Mesodermal cell (in vitro differentiated cells): ENCODE results near the gene EPHB2.
"Not testable (repeated sequence)": the region's sequence is repeated elsewhere in the genome, so short reads cannot be mapped to it uniquely, and the experiment has no call there.

Experiments
- H3K27ac ChIP-seq: 2 replicates; pipeline ENCODE4 v1.7.0; 2013; ENCODE audit warnings: mild to moderate bottlenecking, low read depth, low read length, moderate library complexity; ENCODE audit not compliant: severe bottlenecking
- H3K36me3 ChIP-seq: 2 replicates; pipeline ENCODE4 v1.7.1; 2013; ENCODE audit warnings: mild to moderate bottlenecking, low read length, moderate library complexity; ENCODE audit not compliant: control insufficient read depth, insufficient read depth
- H3K4me1 ChIP-seq: one replicate; pipeline ENCODE4 v1.7.1; 2013; ENCODE audit warnings: mild to moderate bottlenecking, low read length; ENCODE audit not compliant: insufficient read depth, control insufficient read depth, poor library complexity, severe bottlenecking
- H3K4me3 ChIP-seq: 2 replicates; pipeline ENCODE4 v1.7.0; 2013; ENCODE audit warnings: low read length, control low read depth, mild to moderate bottlenecking; ENCODE audit not compliant: insufficient read depth, poor library complexity, severe bottlenecking; ENCODE audit errors: extremely low read depth
- H3K9me3 ChIP-seq: 2 replicates; pipeline ENCODE4 v1.7.1; 2013; ENCODE audit warnings: mild to moderate bottlenecking, low read length, moderate library complexity; ENCODE audit not compliant: control insufficient read depth
- WGBS, 2 experiments: methylation state at CpG; one replicate each; pipeline ENCODE4 v1.1.5; 2013; ENCODE audit warnings: missing lambda C conversion rate in 2 of 2; ENCODE audit not compliant: insufficient coverage in 2 of 2; 5-methylcytosine and 5-hydroxymethylcytosine counted together

The EPHB2 gene

DNA sequence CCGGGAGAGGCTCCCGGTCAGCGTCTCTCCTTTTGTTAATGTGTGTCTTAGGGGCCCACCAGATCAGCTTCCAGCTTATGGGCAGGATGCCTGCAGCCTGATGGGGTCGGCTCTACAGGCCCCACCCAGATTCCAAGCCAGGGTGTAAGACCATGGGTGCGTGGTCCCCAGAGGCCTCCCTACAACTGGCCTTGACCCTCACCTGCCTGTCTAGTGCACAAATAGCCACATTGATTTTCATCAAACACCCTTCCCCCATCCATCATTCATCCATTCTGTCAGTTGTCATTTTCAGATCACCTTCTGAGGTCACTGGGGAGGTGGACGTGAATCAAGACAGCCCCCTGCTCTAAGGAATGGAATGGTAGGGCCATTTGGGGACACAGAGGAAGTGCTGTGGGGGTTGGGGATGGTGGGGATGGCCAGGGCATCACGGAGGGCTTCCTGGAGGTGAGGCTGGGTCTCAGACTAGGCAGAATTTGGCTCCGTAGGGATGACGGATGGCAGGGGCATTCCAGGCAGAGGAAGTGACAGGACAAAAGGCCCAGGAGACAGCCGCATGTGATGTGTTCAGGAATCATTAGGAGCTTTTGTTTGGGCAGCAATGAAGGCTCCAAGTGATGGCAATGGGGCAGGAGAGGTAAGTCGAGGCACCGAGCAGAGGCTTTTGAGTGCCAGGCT lies 118.8 kb downstream of the EPHB2 start:
- H3K9me3 ChIP-seq, result no peaks in the 10 kb centered on the region
- 65 to 74% methylated on average over 9 to 10 of the region's 12 CpGs for WGBS, 2 experiments
- H3K36me3 ChIP-seq, result no peaks in the 10 kb centered on the region
- H3K4me1 ChIP-seq, result peaks cover 46% of the 10 kb centered on the region
- H3K27ac ChIP-seq, result no peak overlapping the region
- H3K4me3 ChIP-seq, result no peak overlapping the region

DNA sequence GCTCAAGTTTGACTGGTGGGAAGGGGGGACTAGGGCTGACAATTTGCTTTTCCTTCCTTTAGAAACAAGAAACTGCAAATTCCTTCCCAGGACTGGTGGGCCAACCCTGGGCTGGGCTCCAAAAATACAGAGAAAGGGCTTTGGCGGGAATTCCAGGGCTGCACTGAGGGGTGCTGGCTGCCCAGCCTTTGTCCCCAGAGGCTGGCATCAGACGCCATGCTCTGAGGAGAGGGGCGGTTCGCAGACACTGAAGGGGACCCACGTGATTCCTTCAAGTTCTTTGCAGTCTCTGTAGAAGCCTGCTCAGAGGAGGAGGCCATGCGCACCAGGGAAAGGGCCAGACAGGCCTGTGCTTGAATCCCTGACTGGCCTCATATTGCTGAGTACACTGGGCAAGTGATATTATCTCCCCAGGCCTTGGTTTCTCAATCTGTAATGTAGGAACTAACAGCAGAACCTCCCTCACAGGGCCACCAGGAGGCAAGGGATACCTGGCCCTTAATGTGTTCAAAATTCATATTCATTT lies 119.5 kb downstream of the EPHB2 start:
- Histone ChIP-seq H3K9me3 (no peaks in the 10 kb centered on the region), H3K4me1 (peaks cover 46% of the 10 kb centered on the region), H3K36me3 (no peaks in the 10 kb centered on the region), H3K4me3 (no peak overlapping the region), H3K27ac (no peak overlapping the region)
- WGBS, 2 experiments, result 91% methylated on average over 6 of the region's 6 CpGs

DNA sequence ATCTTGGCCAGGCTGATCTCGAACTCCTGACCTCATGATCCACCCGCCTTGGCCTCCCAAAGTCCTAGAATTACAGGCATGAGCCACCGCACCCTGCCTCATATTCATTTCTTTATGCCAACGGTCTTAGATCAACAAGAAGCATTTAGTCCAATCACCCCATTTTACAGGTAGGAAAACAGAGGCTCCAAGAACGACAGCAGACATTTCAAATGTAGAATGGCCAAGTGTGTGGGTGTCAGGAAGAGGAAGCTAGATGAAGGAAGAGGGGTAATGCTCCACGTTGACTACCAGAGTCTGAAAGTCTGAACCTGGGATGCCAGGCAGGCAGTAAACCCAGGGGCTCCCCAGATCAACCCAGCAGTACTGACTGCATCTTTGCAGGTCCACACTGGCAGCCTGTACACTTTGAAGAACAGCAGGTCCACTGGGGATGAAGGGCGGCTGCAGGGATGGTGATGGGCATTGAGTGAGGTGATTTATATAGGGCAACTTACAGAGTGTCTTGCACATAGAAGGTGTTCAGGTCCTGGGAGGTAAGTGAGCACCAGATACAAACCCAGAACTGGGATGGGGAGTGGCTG lies 120.2 kb downstream of the EPHB2 start:
- WGBS, 2 experiments, result 74 to 100% methylated on average over 2 to 7 of the region's 7 CpGs
- peaks cover 41% of the 10 kb centered on the region for H3K4me1 ChIP-seq
- no peak overlapping the region for H3K27ac ChIP-seq
- H3K4me3 ChIP-seq, result no peak overlapping the region
- no peaks in the 10 kb centered on the region for H3K9me3 ChIP-seq
- no peaks in the 10 kb centered on the region for H3K36me3 ChIP-seq

DNA sequence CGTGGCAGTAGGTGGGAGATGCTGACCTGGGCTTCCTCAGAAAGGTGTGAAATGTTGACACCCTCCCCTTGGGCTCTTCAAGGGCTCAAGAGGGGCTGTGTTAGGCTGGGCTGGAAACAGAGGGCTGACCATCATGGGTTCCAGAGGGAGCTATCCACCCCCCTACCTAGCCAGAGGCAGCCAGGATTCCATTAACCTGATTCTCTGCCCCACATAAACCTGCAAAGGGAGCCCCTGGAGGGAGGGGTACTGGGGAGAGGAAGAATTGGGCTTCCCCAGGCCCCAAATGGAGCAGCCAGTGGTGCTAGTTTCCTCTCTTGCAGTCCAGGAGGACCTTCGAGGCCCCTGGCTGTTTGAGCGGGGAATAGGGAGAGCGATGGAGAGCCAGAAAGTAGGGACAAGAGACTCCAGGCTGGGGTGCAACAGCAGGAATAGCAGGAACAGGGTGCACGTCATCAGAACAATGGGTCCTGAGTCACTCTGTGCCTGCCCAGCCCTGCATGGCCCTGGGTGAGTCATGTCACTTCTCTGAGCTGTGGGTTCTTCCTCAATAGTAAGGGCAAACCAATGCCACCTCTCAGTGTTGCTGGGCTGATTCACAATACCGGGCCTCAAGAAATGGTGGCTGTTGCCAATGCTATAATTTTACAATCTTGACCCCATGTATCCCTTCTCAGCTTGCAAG lies 121.2 kb downstream of the EPHB2 start:
- 80 to 89% methylated on average over 6 of the region's 6 CpGs for WGBS, 2 experiments
- no peaks in the 10 kb centered on the region for H3K36me3 ChIP-seq
- H3K9me3 ChIP-seq, result no peaks in the 10 kb centered on the region
- peak overlapping the region; percentile 60 for H3K27ac ChIP-seq
- H3K4me3 ChIP-seq, result no peak overlapping the region
- peaks cover 32% of the 10 kb centered on the region for H3K4me1 ChIP-seq

DNA sequence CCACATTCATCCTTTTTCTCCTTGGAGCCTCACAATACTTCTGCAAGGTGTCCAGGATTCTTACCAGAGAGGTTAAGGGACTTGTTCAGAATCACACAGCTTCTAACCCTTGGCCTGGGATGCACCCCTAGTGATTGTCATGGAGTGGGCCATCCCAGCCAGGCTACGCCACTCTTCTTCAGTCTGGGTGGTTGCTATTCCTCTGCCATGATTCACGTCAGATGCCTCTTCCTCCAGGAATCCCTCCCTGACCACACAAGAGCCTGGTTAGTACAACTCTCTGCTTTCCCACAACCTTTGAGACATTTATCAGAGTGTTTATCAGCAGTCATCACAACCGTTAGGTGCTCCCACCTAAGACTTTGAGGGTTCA lies 121.8 kb downstream of the EPHB2 start:
- WGBS, 2 experiments, result 88 to 95% methylated on average over 2 of the region's 3 CpGs
- H3K4me3 ChIP-seq, result no peak overlapping the region
- no peaks in the 10 kb centered on the region for H3K9me3 ChIP-seq
- no peaks in the 10 kb centered on the region for H3K36me3 ChIP-seq
- no peak overlapping the region for H3K27ac ChIP-seq
- H3K4me1 ChIP-seq, result peaks cover 27% of the 10 kb centered on the region

DNA sequence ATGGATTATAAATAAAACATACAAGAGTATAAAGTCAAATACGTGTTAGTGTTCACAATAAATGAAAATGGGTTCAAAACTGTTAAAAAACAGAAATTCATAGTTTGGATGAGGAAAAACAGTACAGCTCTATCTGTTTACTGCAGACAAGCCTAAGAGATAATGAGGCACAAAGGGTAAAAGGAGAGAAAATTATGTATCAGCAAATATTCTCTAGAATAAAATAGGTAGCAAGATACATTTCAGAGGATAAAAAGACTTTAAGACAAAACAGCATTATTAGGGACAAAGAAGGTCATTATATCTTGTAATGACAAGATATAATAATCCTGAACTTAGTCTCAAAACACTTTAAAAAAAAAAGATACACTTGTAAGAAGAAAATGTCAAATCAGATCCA lies 123.1 kb downstream of the EPHB2 start:
- no peak overlapping the region for H3K27ac ChIP-seq
- no peaks in the 10 kb centered on the region for H3K9me3 ChIP-seq
- no CpG with 5 or more reads among the region's 1 CpG for WGBS, 2 experiments
- no peak overlapping the region for H3K4me3 ChIP-seq
- peaks cover 16% of the 10 kb centered on the region for H3K4me1 ChIP-seq
- H3K36me3 ChIP-seq, result no peaks in the 10 kb centered on the region

DNA sequence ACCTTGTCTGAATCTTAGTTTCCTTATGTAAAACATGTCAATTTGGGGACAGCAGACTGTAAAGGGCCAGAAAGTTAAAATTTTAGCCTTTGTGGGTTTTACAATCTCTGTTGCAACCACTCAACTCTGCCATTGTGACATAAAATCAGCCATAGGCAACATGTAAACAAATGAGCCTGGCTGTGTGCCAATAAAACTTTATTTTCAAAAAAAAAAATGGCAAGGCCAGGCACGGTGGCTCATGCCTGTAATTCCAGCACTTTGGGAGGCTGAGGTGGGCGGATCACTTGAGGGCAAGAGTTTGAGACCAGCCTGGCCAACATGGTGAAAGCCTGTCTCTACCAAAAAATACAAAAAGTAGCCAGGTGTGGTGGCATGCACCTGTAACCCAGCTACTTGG lies 123.8 kb downstream of the EPHB2 start:
- H3K4me1 ChIP-seq, result peaks cover 13% of the 10 kb centered on the region

DNA sequence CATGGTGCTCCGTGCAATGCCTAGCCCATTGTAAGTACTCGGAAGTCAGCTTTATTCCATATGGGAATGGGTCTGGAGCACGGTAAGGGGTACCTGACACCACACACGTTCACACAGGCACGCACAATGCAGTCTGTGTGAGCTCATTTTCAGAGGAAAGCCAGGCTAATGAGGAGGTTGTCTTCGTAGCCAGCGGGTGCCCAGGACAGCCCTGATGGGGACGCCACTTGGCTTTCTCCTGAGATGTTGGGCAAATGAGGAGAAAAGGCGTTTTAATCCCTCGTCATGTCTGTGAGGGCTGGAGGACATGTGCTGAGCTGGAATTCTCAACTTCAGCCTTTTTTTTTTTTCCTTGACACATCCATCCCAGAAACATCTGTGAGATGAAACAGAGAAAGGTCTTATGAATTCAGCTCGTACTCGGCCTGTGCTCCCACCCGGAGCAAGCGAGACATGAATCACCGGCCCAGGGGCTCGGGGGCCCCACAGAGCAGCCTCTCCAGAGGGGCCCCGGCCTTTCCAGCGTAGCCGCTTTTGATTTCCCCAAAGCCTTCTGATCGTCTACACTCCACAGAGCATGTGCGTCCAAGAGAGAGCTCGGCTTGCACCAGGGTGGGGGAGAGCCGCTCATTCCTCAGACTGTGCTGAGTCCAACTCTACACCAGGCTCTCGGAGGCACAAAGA lies 125.1 kb downstream of the EPHB2 start:
- H3K9me3 ChIP-seq, result no peaks in the 10 kb centered on the region

More for the DNA sequence above, 123.8 kb downstream of the EPHB2 start:
- not testable (repeated sequence) for H3K36me3 ChIP-seq, H3K4me3 ChIP-seq, H3K27ac ChIP-seq, H3K9me3 ChIP-seq
- 29 to 78% methylated on average over 1 to 2 of the region's 2 CpGs for WGBS, 2 experiments

DNA sequence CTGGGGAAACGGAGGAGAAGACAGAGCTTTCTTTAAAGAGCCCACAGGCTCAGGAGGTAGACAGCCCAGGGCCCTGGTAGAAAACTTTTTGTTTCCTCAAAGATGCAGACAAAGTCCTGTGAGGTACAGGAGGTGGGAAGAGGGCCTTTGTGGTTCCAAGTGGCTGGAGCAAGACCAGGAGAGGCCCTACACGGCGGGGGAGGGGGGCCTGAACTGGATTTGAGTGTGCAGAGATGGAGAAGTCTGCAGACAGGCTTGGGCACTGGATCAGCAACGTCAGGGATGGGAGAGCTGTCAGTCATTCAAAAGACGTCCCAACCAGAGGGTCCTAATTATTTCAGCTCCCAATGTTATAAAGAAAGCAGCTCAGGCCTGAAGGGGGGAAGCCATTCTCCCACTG lies 126.2 kb downstream of the EPHB2 start:
- 88% methylated on average over 5 of the region's 5 CpGs for WGBS, 2 experiments
- no peaks in the 10 kb centered on the region for H3K36me3 ChIP-seq
- H3K4me1 ChIP-seq, result peaks cover 5% of the 10 kb centered on the region
- no peak overlapping the region for H3K4me3 ChIP-seq
- H3K9me3 ChIP-seq, result no peaks in the 10 kb centered on the region
- no peak overlapping the region for H3K27ac ChIP-seq

More for the DNA sequence above, 125.1 kb downstream of the EPHB2 start:
- 84 to 95% methylated on average over 21 to 22 of the region's 24 CpGs for WGBS, 2 experiments
- Histone ChIP-seq H3K27ac (no peak overlapping the region), H3K4me3 (no peak overlapping the region), H3K4me1 (peaks cover 9% of the 10 kb centered on the region), H3K36me3 (no peaks in the 10 kb centered on the region)

DNA sequence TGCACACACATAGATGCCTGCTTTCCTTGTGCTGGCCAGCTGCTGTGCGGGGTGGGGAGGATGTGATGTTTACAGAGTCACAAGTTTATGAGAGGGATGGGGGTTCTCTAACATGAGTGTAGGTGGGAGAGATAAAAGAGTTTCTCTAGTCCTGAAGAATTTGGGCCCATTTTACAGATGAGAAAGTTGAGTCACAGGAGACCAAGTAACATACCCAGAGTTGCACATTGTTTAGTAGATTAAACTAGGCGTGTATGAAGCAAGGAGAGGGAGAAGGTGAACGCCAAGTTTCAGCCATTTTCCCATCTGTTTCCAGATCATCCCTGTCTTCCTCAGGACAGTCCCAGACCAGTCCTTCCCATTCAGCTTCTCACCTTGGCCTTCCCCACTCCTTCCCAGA lies 126.7 kb downstream of the EPHB2 start:
- Histone ChIP-seq H3K4me3 (no peak overlapping the region), H3K27ac (no peak overlapping the region), H3K36me3 (no peaks in the 10 kb centered on the region), H3K4me1 (peaks cover 2% of the 10 kb centered on the region), H3K9me3 (no peaks in the 10 kb centered on the region)
- 83 to 100% methylated on average over 1 to 2 of the region's 3 CpGs for WGBS, 2 experiments
